Measurements from ENCODE around the gene CELF5. TPM values are rescaled to one million over a fixed set of nuclear protein-coding genes. Genes with fewer than 3 reads are reported as not detected.

Gene CELF5
- total RNA-seq, 1 experiment from 2014 or later: 2.5 TPM

- Histone ChIP-seq H3K27ac (ENCODE audit: low read depth, low read length) (no peak overlapping the region), H3K9ac (ENCODE audit: low read length) (no peak overlapping the region), H4K20me1 (ENCODE audit: insufficient read depth) (no peaks in the 10 kb centered on the region), H2AFZ (ENCODE audit: low read depth, low read length, poor library complexity, severe bottlenecking) (no peak overlapping the region), H3K4me2 (ENCODE audit: low read length) (no peak overlapping the region), H3K9me2 (ENCODE audit: insufficient read depth) (no peaks in the 10 kb centered on the region), H3K36me3 (ENCODE audit: control insufficient read depth in 1 of 2, insufficient read depth in 2 of 2, low read length in 2 of 2) (no peaks in the 10 kb centered on the region), H3K27me3 (ENCODE audit: insufficient read depth, low read length) (no peaks in the 10 kb centered on the region), H3K4me1 (ENCODE audit: control insufficient read depth in 1 of 2, insufficient read depth in 2 of 2, low read length in 2 of 2) (no peaks in the 10 kb centered on the region), H3K4me3 (replicated peaks in 1 of 2; ENCODE audit: low read depth in 1 of 2, low read length in 2 of 2) (no peak overlapping the region), H3K9me3 (ENCODE audit: control insufficient read depth in 1 of 2, insufficient read depth in 1 of 2, low read depth in 1 of 2, low read length in 2 of 2) (no peaks in the 10 kb centered on the region), H3K79me2 (ENCODE audit: insufficient read depth, low read length) (no peaks in the 10 kb centered on the region)
- ChIA-PET RAD21 (ENCODE audit: low non-redundant PET in 1 of 2, low total read pairs in 2 of 2, uncharacterized antibody in 2 of 2, unreplicated experiment in 2 of 2) (no interaction called here), POLR2A (no interaction called here), CTCF (no interaction called here)
- no peak for ATAC-seq
- TF ChIP-seq ZBTB33 (IDR thresholded peaks at IDR 0.05; ENCODE audit: extremely low read depth, insufficient replicate concordance, low read length) (no peak), FOSL1 (IDR thresholded peaks at IDR 0.05; ENCODE audit: low read depth) (no peak), ELF1 (IDR thresholded peaks at IDR 0.05; ENCODE audit: borderline replicate concordance, low read depth) (no peak), YY1 (IDR thresholded peaks at IDR 0.05; ENCODE audit: extremely low read depth, insufficient replicate concordance, low read depth, low read length) (no peak), POLR2A (IDR thresholded peaks at IDR 0.05; ENCODE audit: borderline replicate concordance, extremely low read depth, insufficient read depth, insufficient read length) (no peak), SIN3A (IDR thresholded peaks at IDR 0.05; ENCODE audit: low read depth) (no peak)
- TF ChIP-seq, protein P1, sequence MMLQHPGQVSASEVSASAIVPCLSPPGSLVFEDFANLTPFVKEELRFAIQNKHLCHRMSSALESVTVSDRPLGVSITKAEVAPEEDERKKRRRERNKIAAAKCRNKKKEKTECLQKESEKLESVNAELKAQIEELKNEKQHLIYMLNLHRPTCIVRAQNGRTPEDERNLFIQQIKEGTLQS (IDR thresholded peaks at IDR 0.05): no peak
- intact Hi-C loops (cut with micrococcal nuclease): no loop called here
- no peak for DNase-seq (ENCODE audit: low read depth, low spot score)
- BruUV-seq (replicated peaks): no TSS peak
Measured at GRCh38 chr19:3291644-3292043, 67.2 kb downstream of the CELF5 start.

DNA sequence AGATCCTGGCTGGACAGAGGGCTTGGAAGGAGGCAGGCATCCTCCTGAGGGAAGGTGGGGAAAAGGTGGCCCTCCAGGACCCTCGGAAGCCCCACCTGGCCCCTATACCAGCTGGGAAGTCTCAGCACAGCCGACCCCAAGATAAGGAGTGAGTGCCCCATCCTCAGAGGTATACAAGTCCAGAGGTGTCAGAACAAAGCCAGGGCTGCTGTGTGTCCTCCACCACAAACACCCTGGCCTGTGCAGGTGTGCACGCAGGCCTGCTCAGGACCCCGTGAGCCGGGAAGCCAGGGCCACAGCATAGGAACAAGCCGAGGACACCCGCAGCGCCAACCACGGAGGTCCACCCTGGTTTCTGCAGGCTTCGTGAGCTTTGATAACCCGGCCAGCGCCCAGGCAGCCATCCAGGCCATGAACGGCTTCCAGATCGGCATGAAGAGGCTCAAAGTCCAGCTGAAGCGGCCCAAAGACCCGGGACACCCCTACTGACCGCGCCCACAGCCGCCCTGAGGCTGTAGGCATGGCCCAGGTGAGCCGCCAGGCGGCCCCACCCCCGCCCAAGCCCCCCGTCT lies 68.6 kb downstream of the CELF5 start:
- BruUV-seq (replicated peaks): no TSS peak
- H3K4me1 ChIP-seq (ENCODE audit: control insufficient read depth in 1 of 2, insufficient read depth in 2 of 2, low read length in 2 of 2): no peaks in the 10 kb centered on the region
- no peaks in the 10 kb centered on the region for H3K9me2 ChIP-seq (ENCODE audit: insufficient read depth)
- ChIA-PET POLR2A (no interaction called here), CTCF (no interaction called here), RAD21 (ENCODE audit: low non-redundant PET in 1 of 2, low total read pairs in 2 of 2, uncharacterized antibody in 2 of 2, unreplicated experiment in 2 of 2) (no interaction called here)
- no peaks in the 10 kb centered on the region for H3K36me3 ChIP-seq (ENCODE audit: control insufficient read depth in 1 of 2, insufficient read depth in 2 of 2, low read length in 2 of 2)
- no peak overlapping the region for H3K27ac ChIP-seq (ENCODE audit: low read depth, low read length)
- H3K9ac ChIP-seq (ENCODE audit: low read length): no peak overlapping the region
- no peaks in the 10 kb centered on the region for H3K9me3 ChIP-seq (ENCODE audit: control insufficient read depth in 1 of 2, insufficient read depth in 1 of 2, low read depth in 1 of 2, low read length in 2 of 2)
- no peak for DNase-seq (ENCODE audit: low read depth, low spot score)
- no peak overlapping the region for H3K4me2 ChIP-seq (ENCODE audit: low read length)
- intact Hi-C loops (cut with micrococcal nuclease): no loop called here
- ATAC-seq: no peak
- no peaks in the 10 kb centered on the region for H3K27me3 ChIP-seq (ENCODE audit: insufficient read depth, low read length)
- H3K4me3 ChIP-seq (replicated peaks in 1 of 2; ENCODE audit: low read depth in 1 of 2, low read length in 2 of 2): no peak overlapping the region
- no peaks in the 10 kb centered on the region for H4K20me1 ChIP-seq (ENCODE audit: insufficient read depth)
- H3K79me2 ChIP-seq (ENCODE audit: insufficient read depth, low read length): no peaks in the 10 kb centered on the region
- H2AFZ ChIP-seq (ENCODE audit: low read depth, low read length, poor library complexity, severe bottlenecking): no peak overlapping the region
- no peak for TF ChIP-seq ELF1 (IDR thresholded peaks at IDR 0.05; ENCODE audit: borderline replicate concordance, low read depth)
- no peak for TF ChIP-seq YY1 (IDR thresholded peaks at IDR 0.05; ENCODE audit: extremely low read depth, insufficient replicate concordance, low read depth, low read length)
- no peak for TF ChIP-seq FOSL1 (IDR thresholded peaks at IDR 0.05; ENCODE audit: low read depth)
- no peak for TF ChIP-seq ZFX (IDR thresholded peaks at IDR 0.05)
- no peak for TF ChIP-seq EGR1 (IDR thresholded peaks at IDR 0.05; ENCODE audit: low read depth)
- no peak for TF ChIP-seq TCF7L2 (IDR thresholded peaks at IDR 0.05; ENCODE audit: borderline replicate concordance, extremely low read depth, insufficient read depth, insufficient read length)
- TF ChIP-seq CTCF (IDR thresholded peaks at IDR 0.05 in 2 of 3, conservative IDR thresholded peaks at IDR 0.05 in 1 of 3; ENCODE audit: borderline replicate concordance in 1 of 3, insufficient read depth in 1 of 3, low read depth in 2 of 3, low read length in 2 of 3): no peak
- no peak for TF ChIP-seq ZBTB33 (IDR thresholded peaks at IDR 0.05; ENCODE audit: extremely low read depth, insufficient replicate concordance, low read length)
- TF ChIP-seq, protein P2, sequence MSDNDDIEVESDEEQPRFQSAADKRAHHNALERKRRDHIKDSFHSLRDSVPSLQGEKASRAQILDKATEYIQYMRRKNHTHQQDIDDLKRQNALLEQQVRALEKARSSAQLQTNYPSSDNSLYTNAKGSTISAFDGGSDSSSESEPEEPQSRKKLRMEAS (IDR thresholded peaks at IDR 0.05): no peak
- no peak for TF ChIP-seq RAD21 (IDR thresholded peaks at IDR 0.05; ENCODE audit: low read depth)

Measured in HCT116 (cell line).